Measurements from ENCODE around the gene CR1.
"Not testable (repeated sequence)": the region's sequence is repeated elsewhere in the genome, so short reads cannot be mapped to it uniquely, and the experiment has no call there.

- TF ChIP-seq, protein P1, sequence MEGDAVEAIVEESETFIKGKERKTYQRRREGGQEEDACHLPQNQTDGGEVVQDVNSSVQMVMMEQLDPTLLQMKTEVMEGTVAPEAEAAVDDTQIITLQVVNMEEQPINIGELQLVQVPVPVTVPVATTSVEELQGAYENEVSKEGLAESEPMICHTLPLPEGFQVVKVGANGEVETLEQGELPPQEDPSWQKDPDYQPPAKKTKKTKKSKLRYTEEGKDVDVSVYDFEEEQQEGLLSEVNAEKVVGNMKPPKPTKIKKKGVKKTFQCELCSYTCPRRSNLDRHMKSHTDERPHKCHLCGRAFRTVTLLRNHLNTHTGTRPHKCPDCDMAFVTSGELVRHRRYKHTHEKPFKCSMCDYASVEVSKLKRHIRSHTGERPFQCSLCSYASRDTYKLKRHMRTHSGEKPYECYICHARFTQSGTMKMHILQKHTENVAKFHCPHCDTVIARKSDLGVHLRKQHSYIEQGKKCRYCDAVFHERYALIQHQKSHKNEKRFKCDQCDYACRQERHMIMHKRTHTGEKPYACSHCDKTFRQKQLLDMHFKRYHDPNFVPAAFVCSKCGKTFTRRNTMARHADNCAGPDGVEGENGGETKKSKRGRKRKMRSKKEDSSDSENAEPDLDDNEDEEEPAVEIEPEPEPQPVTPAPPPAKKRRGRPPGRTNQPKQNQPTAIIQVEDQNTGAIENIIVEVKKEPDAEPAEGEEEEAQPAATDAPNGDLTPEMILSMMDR (conservative IDR thresholded peaks at IDR 0.05; ENCODE audit: low read length) = not testable (repeated sequence)
- TF ChIP-seq EZH2phosphoT487 (IDR thresholded peaks at IDR 0.05; ENCODE audit: borderline replicate concordance, low read depth, low read length) = not testable (repeated sequence)
Observed at GRCh38 chr1:207575381-207575780, 79.4 kb downstream of the CR1 start.

All from OCI-LY7 (cell line).